IMR-90 (cell line): ENCODE measurements around the gene PROZ. TPM values are rescaled to one million over a fixed set of nuclear protein-coding genes. Genes with fewer than 3 reads are reported as not detected.
A peak's percentile ranks its signal among the peaks of the same experiment; 100 is the strongest.

Experiments used
- ATAC-seq: fragments of 200-7000 bp; cut with Tn5 transposase; 2 replicates; pipeline ENCODE4 v1.9.1; 2020; ENCODE audit warnings: low read depth, mild to moderate bottlenecking, moderate library complexity
- BruUV-seq: library from RNA; stranded (reverse); fragments of 400-500 nt; replicated peaks from 2 replicates; lab custom pipeline; 2021; lab: Mats Ljungman, UMichigan
- CTCF ChIA-PET: fragments of 300-600 bp; formaldehyde crosslinking; extraction: SDS; loops from one replicate; lab custom pipeline; 2021; ENCODE audit warnings: antibody characterized with exemption; lab: Yijun Ruan, JAX
- POLR2A ChIA-PET: fragments of 300-600 bp; sonication (Branson Sonifier 250); formaldehyde crosslinking; loops from one replicate; lab custom pipeline; 2022; ENCODE audit warnings: antibody characterized with exemption; ENCODE audit not compliant: unreplicated experiment; lab: Charles Lee
- DNase-seq: peaks from one replicate; pipeline ENCODE4 v3.0.0; 2013
- H2AFZ ChIP-seq: replicated peaks from 2 replicates; pipeline ENCODE3; 2013; ENCODE audit warnings: low read length, mild to moderate bottlenecking; ENCODE audit not compliant: poor library complexity
- H2AK5ac ChIP-seq: 2 replicates; pipeline ENCODE4 v1.6.1; 2013; ENCODE audit warnings: low read depth, low read length, inconsistent platforms
- H2AK9ac ChIP-seq: replicated peaks from 2 replicates; pipeline ENCODE3; 2013; ENCODE audit warnings: mild to moderate bottlenecking, low read depth, low read length, moderate library complexity; ENCODE audit not compliant: poor library complexity
- H2BK120ac ChIP-seq: 2 replicates; pipeline ENCODE4 v1.6.1; 2013; ENCODE audit warnings: low read depth, low read length, inconsistent platforms
- H2BK15ac ChIP-seq: 3 replicates; pipeline ENCODE4 v1.6.1; 2013; ENCODE audit warnings: low read depth, low read length, inconsistent platforms
- H2BK20ac ChIP-seq: 2 replicates; pipeline ENCODE4 v1.6.1; 2013; ENCODE audit warnings: low read depth, mild to moderate bottlenecking, inconsistent platforms, low read length, moderate library complexity
- H2BK5ac ChIP-seq: 2 replicates; pipeline ENCODE4 v1.6.1; 2013; ENCODE audit warnings: mild to moderate bottlenecking, low read depth, low read length, inconsistent platforms; ENCODE audit not compliant: poor library complexity, severe bottlenecking
- H3K14ac ChIP-seq: replicated peaks from 2 replicates; pipeline ENCODE4 v1.6.1; 2013; ENCODE audit warnings: low read depth, low read length, inconsistent platforms
- H3K18ac ChIP-seq: 2 replicates; pipeline ENCODE4 v1.6.1; 2013; ENCODE audit warnings: low read depth, low read length, control low read depth
- H3K23ac ChIP-seq: 2 replicates; pipeline ENCODE4 v1.6.1; 2013; ENCODE audit warnings: low read depth, low read length, inconsistent platforms
- H3K27ac ChIP-seq: 2 replicates; pipeline ENCODE4 v1.5.1; 2013; ENCODE audit warnings: mild to moderate bottlenecking, control low read depth, low read length; ENCODE audit not compliant: insufficient read depth
- H3K27me3 ChIP-seq: 2 replicates; pipeline ENCODE4 v1.6.1; 2013; ENCODE audit warnings: low read length; ENCODE audit not compliant: control insufficient read depth, insufficient read depth
- H3K36me3 ChIP-seq: 2 replicates; pipeline ENCODE4 v1.6.1; 2013; ENCODE audit warnings: low read length, mixed read lengths; ENCODE audit not compliant: control insufficient read depth, insufficient read depth
- H3K4ac ChIP-seq: 2 replicates; pipeline ENCODE4 v1.6.1; 2013; ENCODE audit warnings: low read depth, low read length, inconsistent platforms
- H3K4me1 ChIP-seq: 2 replicates; pipeline ENCODE4 v1.6.1; 2013; ENCODE audit warnings: low read length, mixed read lengths; ENCODE audit not compliant: control insufficient read depth, insufficient read depth
- H3K4me2 ChIP-seq: 2 replicates; pipeline ENCODE4 v1.6.1; 2013; ENCODE audit warnings: low read depth, mild to moderate bottlenecking, control low read depth, low read length, moderate library complexity
- H3K4me3 ChIP-seq: 2 replicates; pipeline ENCODE4 v1.5.1; 2013; ENCODE audit warnings: low read depth, mild to moderate bottlenecking, control low read depth, low read length, moderate library complexity; ENCODE audit not compliant: insufficient read depth
- H3K56ac ChIP-seq: 2 replicates; pipeline ENCODE4 v1.6.1; 2013; ENCODE audit warnings: low read length, inconsistent platforms; ENCODE audit not compliant: insufficient read depth; ENCODE audit errors: extremely low read depth
- H3K79me1 ChIP-seq, 2 experiments: 2 replicates each; pipeline ENCODE4 v1.6.1; 2013; ENCODE audit warnings: low read length in 2 of 2, inconsistent platforms in 1 of 2, low read depth in 1 of 2
- H3K9ac ChIP-seq: 2 replicates; pipeline ENCODE4 v1.6.1; 2013; ENCODE audit warnings: low read depth, low read length, control low read depth
- H3K9me1 ChIP-seq: 2 replicates; pipeline ENCODE4 v1.6.1; 2013; ENCODE audit warnings: low read length, inconsistent platforms; ENCODE audit not compliant: insufficient read depth
- H3K9me3 ChIP-seq: 2 replicates; pipeline ENCODE4 v1.6.1; 2013; ENCODE audit warnings: low read length; ENCODE audit not compliant: control insufficient read depth, insufficient read depth
- H4K20me1 ChIP-seq: 2 replicates; pipeline ENCODE4 v1.6.1; 2013; ENCODE audit warnings: low read length, inconsistent platforms; ENCODE audit not compliant: insufficient read depth
- H4K5ac ChIP-seq: 2 replicates; pipeline ENCODE4 v1.6.1; 2013; ENCODE audit warnings: mild to moderate bottlenecking, low read depth, low read length, control low read depth
- H4K8ac ChIP-seq, 2 experiments: 2 replicates each; pipeline ENCODE4 v1.6.1; 2013; ENCODE audit warnings: low read depth in 2 of 2, low read length in 2 of 2, control low read depth in 1 of 2, inconsistent platforms in 1 of 2
- H4K91ac ChIP-seq: 2 replicates; pipeline ENCODE4 v1.6.1; 2013; ENCODE audit warnings: low read depth, low read length, inconsistent platforms; ENCODE audit not compliant: insufficient read depth
- BHLHE40 ChIP-seq: fragments of 150-350 bp; IDR thresholded peaks from 2 replicates; pipeline ENCODE4 v1.6.1; 2016; ENCODE audit warnings: mild to moderate bottlenecking, low read depth, low read length
- CEBPB ChIP-seq: IDR thresholded peaks from 2 replicates; pipeline ENCODE4 v1.6.1; 2012; ENCODE audit warnings: low read depth, low read length, improper control_type of control experiment
- ELK1 ChIP-seq: fragments of 150-350 bp; IDR thresholded peaks from 2 replicates; pipeline ENCODE4 v1.6.1; 2016; ENCODE audit warnings: low read depth, mild to moderate bottlenecking, low read length, moderate library complexity, borderline replicate concordance
- MAFK ChIP-seq: IDR thresholded peaks from 2 replicates; pipeline ENCODE4 v1.6.1; 2012; ENCODE audit warnings: low read depth, low read length, improper control_type of control experiment
- MAZ ChIP-seq: IDR thresholded peaks from 2 replicates; pipeline ENCODE4 v1.6.1; 2012; ENCODE audit warnings: low read depth, mild to moderate bottlenecking, low read length, improper control_type of control experiment, moderate library complexity, borderline replicate concordance
- MXI1 ChIP-seq: IDR thresholded peaks from 2 replicates; pipeline ENCODE4 v1.6.1; 2012; ENCODE audit warnings: low read depth, mild to moderate bottlenecking, low read length, moderate library complexity, borderline replicate concordance
- NFE2L2 ChIP-seq: fragments of 150-350 bp; IDR thresholded peaks from 2 replicates; pipeline ENCODE4 v1.6.1; 2016; ENCODE audit warnings: low read depth, mild to moderate bottlenecking, low read length
- POLR2A ChIP-seq: IDR thresholded peaks from 2 replicates; pipeline ENCODE4 v1.6.1; 2012; ENCODE audit warnings: mild to moderate bottlenecking, low read depth, low read length
- RCOR1 ChIP-seq: IDR thresholded peaks from 2 replicates; pipeline ENCODE4 v1.6.1; 2012; ENCODE audit warnings: mild to moderate bottlenecking, low read length, improper control_type of control experiment; ENCODE audit not compliant: insufficient replicate concordance
- WGBS, 2 experiments: methylation state at CpG; one replicate each; pipeline versions ENCODE4 v1.1.5 to v1.1.7; 2013; ENCODE audit warnings: missing lambda C conversion rate in 2 of 2; ENCODE audit not compliant: insufficient read length in 1 of 2; ENCODE audit errors: extremely low coverage in 2 of 2; 5-methylcytosine and 5-hydroxymethylcytosine counted together
- dilution Hi-C: fragments of 300-500 bp; cut with HindIII; formaldehyde crosslinking; loops from one replicate; pipeline ENCODE4 v1.14.3; 2018; ENCODE audit warnings: low sequenced_read_pairs; ENCODE audit not compliant: unreplicated experiment
- in situ Hi-C: fragments of 300-500 bp; cut with MboI; formaldehyde crosslinking; loops from 3 replicates; pipeline ENCODE4 v1.14.3; 2019; ENCODE audit warnings: low sequenced_read_pairs, inconsistent platforms, mixed read lengths
- intact Hi-C: fragments of 100-400 bp; cut with micrococcal nuclease; formaldehyde crosslinking; loops from 2 replicates; pipeline ENCODE4 v1.10.0; 2022
- polyA plus RNA-seq, 3 experiments: library from polyadenylated mRNA; depleted of rRNA; stranded (reverse); fragments of >200 nt; gene quantifications; 2 replicates each; pipeline ENCODE4 v1.2.3, GENCODE V29; 2012; ENCODE audit warnings: low replicate concordance in 1 of 3
- total RNA-seq: library from RNA; depleted of rRNA; stranded (reverse); fragments of >200 nt; gene quantifications from 2 replicates; pipeline ENCODE4 v1.2.3, GENCODE V29; 2012
- TF ChIP-seq, protein P1 (sequence below): conservative IDR thresholded peaks from 2 replicates; pipeline ENCODE4 v1.5.1; 2012; ENCODE audit warnings: mild to moderate bottlenecking, low read depth, low read length, improper control_type of control experiment
- TF ChIP-seq, protein P2 (sequence below): fragments of 150-350 bp; IDR thresholded peaks from 2 replicates; pipeline ENCODE4 v1.6.1; 2017; ENCODE audit warnings: mild to moderate bottlenecking, antibody characterized with exemption, low read length, low read depth

Gene PROZ
- total and polyA plus RNA-seq, 2 of the 4 experiments (the other 2 are of a cell fraction) = not detected

DNA sequence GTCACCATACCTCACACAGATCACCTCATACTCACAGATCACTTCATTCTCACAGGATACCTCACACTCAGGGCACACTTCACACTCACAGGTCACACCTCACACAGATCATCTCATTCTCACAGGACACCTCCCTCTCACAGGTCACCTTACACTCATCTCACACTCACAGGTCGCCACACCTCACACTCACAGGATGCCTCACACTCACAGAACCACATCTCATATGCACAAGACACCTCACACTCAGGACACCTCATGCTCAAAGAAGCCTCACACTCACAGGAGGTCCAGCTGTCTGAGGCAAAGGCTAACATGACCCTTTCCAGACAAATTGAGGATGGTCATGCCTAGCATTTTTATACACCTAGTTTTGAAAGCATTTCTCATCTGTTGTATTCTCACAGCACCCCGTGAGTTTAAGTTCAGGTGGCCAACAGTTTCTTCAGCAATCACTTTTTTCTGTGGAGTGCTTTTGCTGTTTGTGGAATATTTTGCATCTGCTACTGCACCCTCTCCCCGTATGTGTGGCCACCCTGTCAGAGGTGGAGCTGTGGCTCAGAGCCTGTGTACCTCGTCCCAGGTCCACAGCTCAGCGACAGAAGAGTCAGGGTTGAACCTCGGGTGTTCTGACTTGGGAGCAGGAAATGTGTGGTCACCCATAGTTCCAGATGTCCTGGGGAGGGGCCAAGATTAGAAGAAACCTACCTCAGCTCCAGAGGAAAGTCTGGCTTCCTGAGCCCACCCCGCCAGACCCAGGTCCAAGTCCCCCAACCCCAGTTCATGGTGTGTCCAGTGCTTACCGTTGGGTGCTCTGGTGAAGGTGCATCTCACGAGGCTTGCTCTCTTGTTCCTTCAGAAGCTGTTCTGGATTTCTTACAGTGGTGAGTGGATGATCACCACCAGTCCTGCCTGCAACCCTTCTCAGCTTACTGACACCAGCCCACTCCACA lies 45.3 kb upstream of the PROZ start:
- H4K8ac ChIP-seq = no peak overlapping the region
- H3K36me3 ChIP-seq = no peaks in the 10 kb centered on the region
- H3K9me3 ChIP-seq = peaks cover 8% of the 10 kb centered on the region; the same call in 1 of the 2 replicates
- no peak overlapping the region for H2AK9ac ChIP-seq
- intact Hi-C loops = no loop called here
- no peak overlapping the region for H3K23ac ChIP-seq
- H2BK15ac ChIP-seq = no peak overlapping the region
- H3K4ac ChIP-seq = no peak overlapping the region
- H3K27ac ChIP-seq = no peak overlapping the region
- H2BK20ac ChIP-seq = no peak overlapping the region
- no peaks in the 10 kb centered on the region for H4K20me1 ChIP-seq
- peak overlapping the region; percentile 39; the same call in 1 of the 2 replicates for H2AK5ac ChIP-seq
- dilution Hi-C loops = no loop called here
- no peak for TF ChIP-seq MXI1
- TF ChIP-seq MAZ = no peak
- no peak for TF ChIP-seq POLR2A
- TF ChIP-seq, protein P1, sequence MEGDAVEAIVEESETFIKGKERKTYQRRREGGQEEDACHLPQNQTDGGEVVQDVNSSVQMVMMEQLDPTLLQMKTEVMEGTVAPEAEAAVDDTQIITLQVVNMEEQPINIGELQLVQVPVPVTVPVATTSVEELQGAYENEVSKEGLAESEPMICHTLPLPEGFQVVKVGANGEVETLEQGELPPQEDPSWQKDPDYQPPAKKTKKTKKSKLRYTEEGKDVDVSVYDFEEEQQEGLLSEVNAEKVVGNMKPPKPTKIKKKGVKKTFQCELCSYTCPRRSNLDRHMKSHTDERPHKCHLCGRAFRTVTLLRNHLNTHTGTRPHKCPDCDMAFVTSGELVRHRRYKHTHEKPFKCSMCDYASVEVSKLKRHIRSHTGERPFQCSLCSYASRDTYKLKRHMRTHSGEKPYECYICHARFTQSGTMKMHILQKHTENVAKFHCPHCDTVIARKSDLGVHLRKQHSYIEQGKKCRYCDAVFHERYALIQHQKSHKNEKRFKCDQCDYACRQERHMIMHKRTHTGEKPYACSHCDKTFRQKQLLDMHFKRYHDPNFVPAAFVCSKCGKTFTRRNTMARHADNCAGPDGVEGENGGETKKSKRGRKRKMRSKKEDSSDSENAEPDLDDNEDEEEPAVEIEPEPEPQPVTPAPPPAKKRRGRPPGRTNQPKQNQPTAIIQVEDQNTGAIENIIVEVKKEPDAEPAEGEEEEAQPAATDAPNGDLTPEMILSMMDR = no peak
- TF ChIP-seq CEBPB = no peak
- TF ChIP-seq BHLHE40 = no peak
- no peak for TF ChIP-seq NFE2L2
- TF ChIP-seq ELK1 = no peak
- no peak for TF ChIP-seq MAFK
- no peak for TF ChIP-seq RCOR1
- TF ChIP-seq, protein P2, sequence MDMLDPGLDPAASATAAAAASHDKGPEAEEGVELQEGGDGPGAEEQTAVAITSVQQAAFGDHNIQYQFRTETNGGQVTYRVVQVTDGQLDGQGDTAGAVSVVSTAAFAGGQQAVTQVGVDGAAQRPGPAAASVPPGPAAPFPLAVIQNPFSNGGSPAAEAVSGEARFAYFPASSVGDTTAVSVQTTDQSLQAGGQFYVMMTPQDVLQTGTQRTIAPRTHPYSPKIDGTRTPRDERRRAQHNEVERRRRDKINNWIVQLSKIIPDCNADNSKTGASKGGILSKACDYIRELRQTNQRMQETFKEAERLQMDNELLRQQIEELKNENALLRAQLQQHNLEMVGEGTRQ = no peak
- WGBS, 2 experiments = 69% methylated on average over 2 of the region's 9 CpGs; no CpG with 5 or more reads in 1 of the 2 experiments
- no peak overlapping the region for H3K56ac ChIP-seq
- H3K4me3 ChIP-seq = no peak overlapping the region
- ChIA-PET CTCF (no interaction called here), POLR2A (no interaction called here)
- H3K4me1 ChIP-seq = peaks cover 5% of the 10 kb centered on the region; the same call in 1 of the 2 replicates
- no peak overlapping the region for H3K14ac ChIP-seq
- DNase-seq = no peak
- H3K9me1 ChIP-seq = no peaks in the 10 kb centered on the region
- no peaks in the 10 kb centered on the region for H3K79me1 ChIP-seq
- no peak overlapping the region for H3K4me2 ChIP-seq
- peaks cover 32% of the 10 kb centered on the region for H3K27me3 ChIP-seq
- H3K9ac ChIP-seq = no peak overlapping the region
- no peak overlapping the region for H2AFZ ChIP-seq
- ATAC-seq = no peak
- in situ Hi-C loops = no loop called here
- H4K5ac ChIP-seq = no peak overlapping the region
- no peak overlapping the region for H3K18ac ChIP-seq
- BruUV-seq = no TSS peak
- no peak overlapping the region for H4K91ac ChIP-seq
- H2BK5ac ChIP-seq = no peak overlapping the region
- H2BK120ac ChIP-seq = no peak overlapping the region
